Hepatic stellate cell (primary cell): Measurements from ENCODE around the gene FCRL1.

ENCODE experiments used
- DNase-seq: peaks from one replicate; pipeline ENCODE4 v3.0.0; 2011; ENCODE audit warnings: low spot score

Gene FCRL1

GRCh38 chr1:157799996-157800395, 19.9 kb downstream of the FCRL1 start:
- DNase-seq: no peak

DNA sequence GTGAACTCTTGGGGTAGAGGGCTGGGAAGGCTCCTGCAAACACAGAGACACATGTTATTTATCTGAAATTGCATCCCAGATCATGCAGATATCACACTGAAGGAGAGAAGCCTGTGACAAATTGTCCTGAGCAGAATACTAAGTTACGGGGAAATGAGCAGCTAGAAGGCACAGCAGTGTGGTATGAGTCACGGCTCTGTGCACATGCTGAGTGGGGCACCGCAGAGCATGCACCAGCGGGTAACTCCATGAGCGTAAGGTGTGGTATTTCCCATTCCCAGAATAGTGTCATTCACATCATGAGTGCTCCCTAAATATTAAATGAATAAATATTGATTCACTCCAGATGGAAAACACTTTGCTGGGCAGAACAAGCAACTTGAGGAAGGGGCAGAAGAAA, 21.7 kb downstream of the FCRL1 start:
- no peak for DNase-seq

- DNase-seq: no peak
These were observed 34.7 kb downstream of the FCRL1 start for GRCh38 chr1:157785248-157785647.

- DNase-seq: no peak
These were observed 35.1 kb downstream of the FCRL1 start for GRCh38 chr1:157784801-157785200.

- no peak for DNase-seq
These were observed 37.0 kb downstream of the FCRL1 start for GRCh38 chr1:157782931-157783330.

DNA sequence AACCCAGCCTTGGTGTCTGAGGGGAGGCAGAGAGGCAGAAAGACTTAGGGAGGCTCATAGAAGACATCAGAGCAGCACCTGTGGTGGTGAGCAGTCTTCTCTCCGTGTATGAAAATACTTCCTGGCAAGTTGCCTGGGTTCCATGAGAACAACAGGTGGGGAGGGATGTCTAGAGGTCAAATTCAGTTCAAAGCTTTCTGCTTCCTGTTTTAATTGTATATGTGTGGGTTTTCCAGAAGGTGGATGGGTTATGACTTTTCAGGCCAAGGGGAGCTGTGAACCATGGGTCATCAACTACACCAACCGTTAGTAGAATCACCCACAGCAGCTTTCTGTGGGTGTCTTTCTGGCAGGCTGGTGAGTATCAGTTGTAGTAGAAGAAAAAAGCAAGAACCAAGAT, 38.9 kb downstream of the FCRL1 start:
- DNase-seq: no peak

GRCh38 chr1:157776971-157777391, 42.9 kb downstream of the FCRL1 start, which contains the start of gene FCRL2:
FCRL2 (minus strand) TSS chr1:157777132; CDS start chr1:157777073, 59 bp downstream.
- DNase-seq: no peak

GRCh38 chr1:157775101-157775870, 44.6 kb downstream of the FCRL1 start:
- DNase-seq: no peak

DNA sequence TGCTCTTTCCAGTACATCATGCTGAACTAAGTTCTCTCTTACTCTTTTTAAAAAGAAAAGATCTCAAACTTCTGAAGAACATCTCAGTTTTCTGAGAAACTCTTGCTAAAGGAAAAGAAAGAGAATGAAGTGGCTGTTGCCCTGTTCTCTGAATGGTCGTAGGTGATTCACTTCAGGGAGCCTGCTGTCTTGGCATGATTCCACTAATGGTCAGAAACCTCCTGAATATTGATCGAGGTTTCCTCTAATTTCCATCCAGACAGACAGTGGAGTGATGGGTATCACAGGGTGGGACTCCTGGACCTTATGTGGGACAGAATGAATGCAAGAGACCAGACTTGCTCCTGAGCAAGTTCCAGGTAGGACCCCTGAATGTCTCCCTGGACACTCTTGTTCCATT, 45.5 kb downstream of the FCRL1 start:
- no peak for DNase-seq

DNA sequence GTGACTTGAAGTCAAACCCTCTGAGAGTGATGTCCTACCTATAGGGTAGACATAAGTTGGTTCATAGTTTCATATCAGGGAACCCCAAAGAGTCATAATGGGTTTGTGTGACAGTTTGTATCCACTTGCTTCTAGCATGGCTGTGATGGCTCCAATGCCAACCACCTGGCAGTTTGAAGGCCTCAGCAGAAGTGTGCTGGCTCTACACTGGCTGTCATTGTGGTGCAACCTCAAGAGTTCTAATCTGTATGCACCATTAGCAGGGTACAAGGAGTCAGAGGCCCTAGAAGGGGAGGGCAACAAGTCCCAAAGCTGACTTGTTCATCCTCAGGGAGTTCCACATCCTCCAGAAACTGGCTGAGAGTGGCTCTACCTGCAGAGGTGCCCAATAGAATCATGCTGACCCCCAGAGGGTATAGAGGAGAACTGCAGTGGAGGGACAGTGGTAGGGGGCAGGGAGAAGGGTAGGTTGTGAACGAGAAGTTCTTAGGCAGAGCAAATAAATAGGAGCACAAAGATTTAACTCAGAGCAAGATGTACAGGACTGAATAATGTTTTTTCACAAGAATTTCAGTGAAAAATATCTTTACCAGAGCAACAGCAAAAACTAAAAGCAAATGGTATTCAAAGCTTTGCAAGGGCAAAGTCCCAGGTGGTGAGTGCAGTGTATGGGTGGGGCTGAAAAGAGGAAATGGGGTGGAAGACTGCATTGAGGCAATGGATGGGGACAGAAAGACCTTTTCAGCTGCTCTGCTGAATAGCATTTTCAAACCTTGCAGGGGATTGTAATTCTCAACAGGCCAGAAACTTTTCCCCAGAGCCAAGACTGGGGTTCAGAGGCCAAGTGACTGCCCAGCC, 46.2 kb downstream of the FCRL1 start:
- DNase-seq: no peak

GRCh38 chr1:157771661-157772425, 48.1 kb downstream of the FCRL1 start:
- no peak for DNase-seq

GRCh38 chr1:157770442-157771043, 49.4 kb downstream of the FCRL1 start:
- DNase-seq: no peak

DNA sequence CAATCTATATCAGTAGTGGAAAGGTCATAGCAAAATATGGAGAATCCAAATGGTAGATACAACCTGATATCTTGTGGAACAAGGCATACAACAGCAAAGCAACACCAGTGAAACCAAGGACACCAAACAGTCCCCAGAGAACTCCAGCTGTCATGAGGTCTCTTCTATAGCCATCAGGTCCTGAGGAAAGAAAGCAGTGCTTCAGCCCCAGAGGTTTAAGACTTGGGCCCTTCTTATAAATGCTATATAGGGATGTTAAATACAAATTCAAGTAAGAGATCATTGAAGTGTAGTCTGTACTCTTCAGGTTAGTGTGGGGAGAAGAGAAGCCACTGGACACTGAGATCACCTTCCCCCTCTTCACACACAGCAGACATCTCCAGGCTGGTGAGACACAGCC, 53.1 kb downstream of the FCRL1 start:
- DNase-seq: no peak

- DNase-seq: no peak
These were observed 61.9 kb downstream of the FCRL1 start for GRCh38 chr1:157758018-157758417.

- no peak for DNase-seq
These were observed 66.3 kb downstream of the FCRL1 start for GRCh38 chr1:157753611-157754010.

DNA sequence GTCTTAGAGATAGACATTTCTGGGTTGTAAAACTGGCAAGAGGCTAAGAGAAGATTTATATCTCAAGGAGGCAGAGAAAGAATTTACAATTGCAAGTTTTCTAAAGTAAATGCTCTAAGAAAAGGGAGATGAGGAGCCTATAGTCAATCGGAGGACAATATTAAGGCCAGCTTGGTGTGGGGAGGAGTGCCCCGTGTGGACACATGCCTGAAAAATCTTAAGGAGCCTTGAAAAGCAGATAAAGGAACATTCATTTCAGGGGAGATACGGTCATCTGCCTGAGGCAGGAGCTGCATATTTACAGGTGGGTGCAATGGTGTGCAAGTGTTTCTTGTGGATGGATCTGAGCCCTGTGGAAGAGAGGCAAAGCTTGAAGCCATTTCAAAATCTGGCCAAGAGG, 68.6 kb downstream of the FCRL1 start:
- DNase-seq: no peak

GRCh38 chr1:157748262-157748817, 71.6 kb downstream of the FCRL1 start:
- DNase-seq: no peak
